GM12878 (cell line): ENCODE data around the gene CEACAM1. TPM values are rescaled to one million over a fixed set of nuclear protein-coding genes. Genes with fewer than 3 reads are reported as not detected.
A peak's percentile ranks its signal among the peaks of the same experiment; 100 is the strongest.
"Not testable (repeated sequence)": the region's sequence is repeated elsewhere in the genome, so short reads cannot be mapped to it uniquely, and the experiment has no call there.

Source experiments
- ATAC-seq: fragments of 200-7000 bp; cut with Tn5 transposase; 3 replicates; pipeline ENCODE4 v1.9.1; 2020; ENCODE audit warnings: mild to moderate bottlenecking, moderate library complexity
- BruUV-seq: library from RNA; stranded (reverse); fragments of 400-500 nt; replicated peaks from 2 replicates; lab custom pipeline; 2021; lab: Mats Ljungman, UMichigan
- CTCF ChIA-PET: fragments of 300-600 bp; sonication (Branson Sonifier 250); formaldehyde crosslinking; extraction: SDS; loops from one replicate; lab custom pipeline; 2021; ENCODE audit warnings: inconsistent platforms; lab: Yijun Ruan, JAX
- POLR2A ChIA-PET: fragments of 350-600 bp; formaldehyde crosslinking; extraction: SDS; loops from one replicate; lab custom pipeline; 2021; ENCODE audit warnings: inconsistent platforms; lab: Charles Lee
- RAD21 ChIA-PET: fragments of 300-600 bp; sonication (Branson Sonifier 250); formaldehyde crosslinking; loops from one replicate; lab custom pipeline; 2023; ENCODE audit warnings: antibody characterized with exemption; ENCODE audit not compliant: unreplicated experiment; lab: Charles Lee
- SMC1A ChIA-PET: fragments of 300-600 bp; sonication (Branson Sonifier 250); formaldehyde crosslinking; loops from one replicate; lab custom pipeline; 2023; ENCODE audit not compliant: unreplicated experiment, uncharacterized antibody; lab: Charles Lee
- DNase-seq: peaks from one replicate; pipeline ENCODE4 v3.0.0-alpha.2; 2011; ENCODE audit warnings: low read depth, low spot score
- FAIRE-seq: peaks from 3 replicates; lab custom pipeline; 2011; peaks lifted over from hg19 to GRCh38; lab: Jason Lieb, UNC
- H2AFZ ChIP-seq: 2 replicates; pipeline ENCODE4 v1.6.0; 2011; ENCODE audit warnings: low read depth, low read length, control low read depth; ENCODE audit not compliant: control insufficient read depth
- H3K27ac ChIP-seq: 2 replicates; pipeline ENCODE4 v1.5.1; 2011; ENCODE audit warnings: control low read depth; ENCODE audit not compliant: control insufficient read depth, insufficient read depth
- H3K27me3 ChIP-seq, 2 experiments: replicated peaks in 1 of 2; 2 replicates each; pipeline versions ENCODE4 v1.6.0 to v1.6.1; 2011; ENCODE audit warnings: low read length in 1 of 2; ENCODE audit not compliant: control insufficient read depth in 2 of 2, insufficient read depth in 2 of 2
- H3K36me3 ChIP-seq, 2 experiments: 2 replicates each; pipeline ENCODE4 v1.5.1; 2011; ENCODE audit warnings: low read length in 1 of 2; ENCODE audit not compliant: control insufficient read depth in 2 of 2, insufficient read depth in 2 of 2
- H3K4me1 ChIP-seq: 2 replicates; pipeline ENCODE4 v1.6.1; 2011; ENCODE audit warnings: mild to moderate bottlenecking, low read length, moderate library complexity, mixed read lengths; ENCODE audit not compliant: control insufficient read depth, insufficient read depth
- H3K4me2 ChIP-seq: 2 replicates; pipeline ENCODE4 v1.6.0; 2011; ENCODE audit warnings: control low read depth; ENCODE audit not compliant: control insufficient read depth, insufficient read depth
- H3K4me3 ChIP-seq: fragments of 200-600 bp; sonication (generic); 2 replicates; pipeline ENCODE4 v1.5.1; 2016
- H3K79me2 ChIP-seq: 2 replicates; pipeline ENCODE4 v1.6.0; 2011; ENCODE audit warnings: low read length; ENCODE audit not compliant: control insufficient read depth, insufficient read depth
- H3K9ac ChIP-seq: 2 replicates; pipeline ENCODE4 v1.8.0; 2011; ENCODE audit warnings: low read length, control low read depth, mixed read lengths; ENCODE audit not compliant: control insufficient read depth, insufficient read depth
- H3K9me3 ChIP-seq: replicated peaks from 3 replicates; pipeline ENCODE4 v1.5.1; 2011; ENCODE audit warnings: mild to moderate bottlenecking, low read length; ENCODE audit not compliant: control insufficient read depth, insufficient read depth
- H4K20me1 ChIP-seq: 2 replicates; pipeline ENCODE4 v1.6.0; 2011; ENCODE audit not compliant: control insufficient read depth, insufficient read depth
- HDGF ChIP-seq: fragments of 450-650 bp; IDR thresholded peaks from 2 replicates; pipeline ENCODE4 v1.6.1; 2016; ENCODE audit warnings: antibody characterized with exemption
- IKZF1 ChIP-seq: fragments of 450-650 bp; conservative IDR thresholded peaks from 2 replicates; pipeline ENCODE4 v1.6.1; 2017; ENCODE audit warnings: antibody characterized with exemption, mild to moderate bottlenecking
- MXI1 ChIP-seq: fragments of 150-350 bp; IDR thresholded peaks from 2 replicates; pipeline ENCODE4 v1.6.1; 2011; ENCODE audit warnings: low read depth, mild to moderate bottlenecking, inconsistent platforms, low read length, improper control_type of control experiment
- NR2C2 ChIP-seq: IDR thresholded peaks from 2 replicates; pipeline ENCODE4 v1.6.1; 2011; ENCODE audit warnings: borderline replicate concordance, low read depth; ENCODE audit not compliant: control insufficient read depth, insufficient read length
- SMARCA5 ChIP-seq: fragments of 450-650 bp; IDR thresholded peaks from 2 replicates; pipeline ENCODE4 v1.6.1; 2017; ENCODE audit warnings: mild to moderate bottlenecking
- TAF1 ChIP-seq: IDR thresholded peaks from 2 replicates; pipeline ENCODE4 v1.6.1; 2011; ENCODE audit warnings: mild to moderate bottlenecking, low read depth, low read length, borderline replicate concordance
- WGBS: methylation state at CpG from one replicate; pipeline ENCODE4 v1.1.6; 2016; ENCODE audit warnings: low lambda C conversion rate; ENCODE audit not compliant: insufficient replicate concordance, insufficient coverage; ENCODE audit errors: missing lambda C conversion rate; 5-methylcytosine and 5-hydroxymethylcytosine counted together
- in situ Hi-C: fragments of 300-500 bp; cut with MboI; formaldehyde crosslinking; loops from 9 replicates; pipeline ENCODE4 v1.14.3; 2018; ENCODE audit warnings: mixed read lengths
- intact Hi-C: fragments of 100-400 bp; cut with micrococcal nuclease; formaldehyde crosslinking; loops from one replicate; pipeline ENCODE4 v1.14.2; 2022; ENCODE audit not compliant: unreplicated experiment
- polyA plus RNA-seq, 11 experiments: library from polyadenylated mRNA; depleted of rRNA in 4 of 11; unstranded in 6 of 11; stranded (reverse) in 5 of 11; fragments of >200 nt; fragmentation: Nextera tagmentation in 4 of 11; fragmentation: Illumina TruSeq in 1 of 11; extraction: Ambion mirVana in 4 of 11; extraction: Trizol in 1 of 11; gene quantifications; 1 replicate in 1 of 11; 2 replicates in 10 of 11; pipeline versions ENCODE4 v1.2.1 to v1.2.3, GENCODE V29; 2011 to 2016; ENCODE audit warnings: inconsistent platforms in 2 of 11, missing spikeins in 2 of 11, low read depth in 1 of 11
- total RNA-seq, 4 experiments: library from RNA; depleted of rRNA in 3 of 4; stranded (reverse); fragments of >200 nt in 3 of 4; fragmentation: Illumina TruSeq in 1 of 4; extraction: Trizol in 1 of 4; gene quantifications; 2 replicates each; pipeline versions ENCODE4 v1.2.1 to v1.2.3, GENCODE V29; 2013 to 2021

The CEACAM1 gene
- total and polyA plus RNA-seq, 10 of the 15 experiments (the other 5 are each of a cell fraction or from before 2014, with no cell fraction given): 3.9 to 24.0 (median 6.5) TPM

GRCh38 chr19:42501243-42501642 lies 27.0 kb downstream of the CEACAM1 start:
- H3K27ac ChIP-seq, intact Hi-C loops, DNase-seq, H3K9me3 ChIP-seq, H2AFZ ChIP-seq, H4K20me1 ChIP-seq, H3K9ac ChIP-seq, H3K79me2 ChIP-seq, in situ Hi-C loops, FAIRE-seq, H3K4me2 ChIP-seq, RAD21 ChIA-PET, ATAC-seq, H3K4me3 ChIP-seq, BruUV-seq, H3K36me3 ChIP-seq, POLR2A ChIA-PET, H3K27me3 ChIP-seq: not testable (repeated sequence)
- ChIA-PET CTCF (interaction anchor here (0.6 to 1.4 kb wide), 2 partner anchors 50 to 61 kb away, joined by 3 to 5 read pairs; no protein-coding TSS in a partner anchor), SMC1A (interaction anchor here (0.7 to 1.2 kb wide), 2 partner anchors 9 to 35 kb away, joined by 4 to 6 read pairs; no protein-coding TSS in a partner anchor)
- WGBS: 95% methylated on average over 3 of the region's 3 CpGs
- H3K4me1 ChIP-seq: peaks cover 22% of the 10 kb centered on the region

- TF ChIP-seq NR2C2 (no peak), IKZF1 (no peak), SMARCA5 (no peak), TAF1 (no peak), HDGF (no peak), MXI1 (0 out of 2 replicates have a peak, but pooled peaks have one; percentile 20)
- Histone ChIP-seq H3K27me3 (no peaks in the 10 kb centered on the region), H3K27ac (peak overlapping the region; percentile 80), H3K36me3 (no peaks in the 10 kb centered on the region), H3K79me2 (no peaks in the 10 kb centered on the region), H3K4me3 (peak overlapping the region; percentile 9; the same call in 1 of the 2 replicates), H2AFZ (peak overlapping the region; percentile 33; the same call in 1 of the 2 replicates), H3K4me2 (peak overlapping the region; percentile 91), H4K20me1 (no peaks in the 10 kb centered on the region), H3K9me3 (no peaks in the 10 kb centered on the region), H3K4me1 (peaks cover 28% of the 10 kb centered on the region), H3K9ac (peak overlapping the region; percentile 32; the same call in 1 of the 2 replicates)
- ChIA-PET CTCF (interaction anchor here (0.6 to 2.4 kb wide), 11 partner anchors 8 to 76 kb away, joined by 3 to 10 read pairs (median 4); partner anchors contain the start of gene CEACAM1), POLR2A (interaction anchor here (0.6 to 3.5 kb wide), 7 partner anchors 9 to 31 kb away, joined by 3 to 27 read pairs (median 4); partner anchors contain the start of gene CEACAM1), SMC1A (interaction anchor here (0.8 to 7.3 kb wide), 12 partner anchors 9 to 60 kb away, joined by 3 to 78 read pairs (median 6); partner anchors contain the start of gene CEACAM1), RAD21 (interaction anchor here (1.2 to 4.4 kb wide), 8 partner anchors 9 to 48 kb away, joined by 3 to 28 read pairs (median 8); partner anchors contain the start of gene CEACAM1)
- in situ Hi-C loops (no loop called here), intact Hi-C loops (no loop called here)
- ATAC-seq (peak; percentile 24), DNase-seq (no peak), FAIRE-seq (peak; percentile 38)
- BruUV-seq: no TSS peak
- 43% methylated on average over 3 of the region's 3 CpGs for WGBS
Observed at GRCh38 chr19:42498169-42498757, 30.0 kb downstream of the CEACAM1 start.
